Fibroblast of lung (primary cell): ENCODE data around the gene CTNNBIP1. TPM values are rescaled to one million over a fixed set of nuclear protein-coding genes. Genes with fewer than 3 reads are reported as not detected.

Experiments
- DNase-seq, 2 donors: peaks; one replicate each; pipeline versions ENCODE4 v3.0.0 to v3.0.0-alpha.2; 2010; ENCODE audit warnings: low read depth in 2 of 2
- H2AFZ ChIP-seq: 2 replicates; pipeline ENCODE4 v1.5.1; 2012; ENCODE audit warnings: low read length, control low read depth, inconsistent platforms
- H3K27ac ChIP-seq: 2 replicates; pipeline ENCODE4 v1.5.1; 2011; ENCODE audit warnings: low read length, control low read depth; ENCODE audit not compliant: insufficient read depth
- H3K27me3 ChIP-seq: 2 replicates; pipeline ENCODE4 v1.5.1; 2011; ENCODE audit warnings: mild to moderate bottlenecking, low read length; ENCODE audit not compliant: control insufficient read depth, insufficient read depth
- H3K36me3 ChIP-seq: 2 replicates; pipeline ENCODE4 v1.5.1; 2011; ENCODE audit warnings: low read length; ENCODE audit not compliant: control insufficient read depth, insufficient read depth
- H3K4me1 ChIP-seq: 2 replicates; pipeline ENCODE4 v1.5.1; 2011; ENCODE audit warnings: low read length; ENCODE audit not compliant: control insufficient read depth, insufficient read depth; ENCODE audit errors: extremely low read depth
- H3K4me2 ChIP-seq: 2 replicates; pipeline ENCODE4 v1.5.1; 2011; ENCODE audit warnings: low read length, control low read depth; ENCODE audit not compliant: insufficient read depth; ENCODE audit errors: extremely low read depth
- H3K4me3 ChIP-seq, 4 experiments: fragments of 200-600 bp in 1 of 4; sonication (generic) in 1 of 4; replicated peaks in 1 of 4; 2 replicates each; pipeline ENCODE4 v1.5.1; 2011 to 2016; ENCODE audit warnings: low read length in 4 of 4, low read depth in 3 of 4, mild to moderate bottlenecking in 3 of 4, control low read depth in 2 of 4, inconsistent platforms in 1 of 4, mixed read lengths in 1 of 4; ENCODE audit not compliant: insufficient read depth in 1 of 4; ENCODE audit errors: control extremely low read depth in 1 of 4
- H3K79me2 ChIP-seq: 2 replicates; pipeline ENCODE4 v1.5.1; 2012; ENCODE audit warnings: mild to moderate bottlenecking, low read length, inconsistent platforms; ENCODE audit not compliant: control insufficient read depth, insufficient read depth
- H3K9ac ChIP-seq: 2 replicates; pipeline ENCODE4 v1.5.1; 2011; ENCODE audit warnings: mild to moderate bottlenecking, low read length, control low read depth; ENCODE audit not compliant: insufficient read depth
- H3K9me3 ChIP-seq: 2 replicates; pipeline ENCODE4 v1.5.1; 2012; ENCODE audit warnings: low read depth, low read length; ENCODE audit not compliant: control insufficient read depth, insufficient read depth
- H4K20me1 ChIP-seq: 2 replicates; pipeline ENCODE4 v1.5.1; 2011; ENCODE audit warnings: low read length; ENCODE audit not compliant: control insufficient read depth, insufficient read depth; ENCODE audit errors: extremely low read depth
- EZH2 ChIP-seq: IDR thresholded peaks from 2 replicates; pipeline ENCODE4 v1.5.1; 2012; ENCODE audit warnings: low read length, control low read depth, mild to moderate bottlenecking; ENCODE audit errors: missing control alignments
- polyA plus RNA-seq, 2 donors: library from polyadenylated mRNA; depleted of rRNA in 1 of 2; stranded (reverse) in 1 of 2; unstranded in 1 of 2; fragments of >200 nt; gene quantifications; 2 replicates each; pipeline ENCODE4 v1.2.1, GENCODE V29; 2011 to 2012; ENCODE audit warnings: missing spikeins in 1 of 2
- total RNA-seq: library from RNA; depleted of rRNA; stranded (reverse); fragments of >200 nt; gene quantifications from 2 replicates; pipeline ENCODE4 v1.2.1, GENCODE V29; 2014
- TF ChIP-seq, protein P1 (sequence below), 2 donors: IDR thresholded peaks in 1 of 2; conservative IDR thresholded peaks in 1 of 2; 1 replicate in 1 of 2; 2 replicates in 1 of 2; pipeline ENCODE4 v1.5.1; 2011 to 2012; ENCODE audit warnings: low read length in 2 of 2, control low read depth in 1 of 2, inconsistent platforms in 1 of 2, low read depth in 1 of 2, mild to moderate bottlenecking in 1 of 2

Gene CTNNBIP1
- total and polyA plus RNA-seq, 2 donors (not counting 1 experiment from before 2014, with no cell fraction given) = 16.5 to 19.0 TPM

DNA sequence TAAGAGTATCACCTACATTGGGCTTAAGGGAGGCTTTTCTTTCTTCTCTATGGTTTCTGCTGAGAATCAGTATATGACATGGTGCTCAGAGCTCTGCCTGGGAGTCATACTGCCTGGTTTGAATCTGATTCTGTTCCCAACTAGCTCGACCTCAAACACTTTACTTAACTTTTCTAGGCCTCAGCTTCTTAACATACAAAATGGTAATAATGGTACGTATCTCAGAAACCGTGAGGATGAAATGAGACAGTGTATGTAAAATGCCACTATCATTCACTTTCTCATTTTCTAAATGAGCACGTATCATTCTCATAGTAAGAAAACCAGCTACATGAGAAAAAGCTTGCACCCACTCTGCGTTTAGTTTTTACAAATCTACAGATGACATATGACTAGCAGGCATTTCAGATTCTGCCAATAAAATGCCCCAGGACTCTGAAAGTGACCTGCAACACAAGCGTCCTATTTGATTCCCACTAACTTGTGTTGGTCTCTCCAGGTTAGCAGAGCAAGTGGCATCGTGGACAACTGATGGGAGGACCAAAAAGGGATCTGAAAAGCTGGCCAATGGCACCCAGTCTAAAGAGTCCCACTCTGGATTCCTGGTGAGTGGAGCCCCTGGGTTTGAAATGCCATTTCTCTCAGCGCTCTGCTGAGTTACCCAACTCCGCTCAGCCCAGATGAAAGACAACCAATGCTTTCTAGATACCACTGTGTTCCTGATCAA, 6.1 kb downstream of the CTNNBIP1 start:
- Histone ChIP-seq H3K9ac (no peak overlapping the region), H3K9me3 (no peaks in the 10 kb centered on the region), H2AFZ (no peak overlapping the region), H3K4me2 (no peak overlapping the region), H4K20me1 (no peaks in the 10 kb centered on the region), H3K36me3 (no peaks in the 10 kb centered on the region), H3K79me2 (no peaks in the 10 kb centered on the region), H3K27me3 (no peaks in the 10 kb centered on the region), H3K4me3 (no peak overlapping the region), H3K4me1 (peaks cover 1% of the 10 kb centered on the region), H3K27ac (no peak overlapping the region)
- TF ChIP-seq EZH2 = no peak
- TF ChIP-seq, protein P1, sequence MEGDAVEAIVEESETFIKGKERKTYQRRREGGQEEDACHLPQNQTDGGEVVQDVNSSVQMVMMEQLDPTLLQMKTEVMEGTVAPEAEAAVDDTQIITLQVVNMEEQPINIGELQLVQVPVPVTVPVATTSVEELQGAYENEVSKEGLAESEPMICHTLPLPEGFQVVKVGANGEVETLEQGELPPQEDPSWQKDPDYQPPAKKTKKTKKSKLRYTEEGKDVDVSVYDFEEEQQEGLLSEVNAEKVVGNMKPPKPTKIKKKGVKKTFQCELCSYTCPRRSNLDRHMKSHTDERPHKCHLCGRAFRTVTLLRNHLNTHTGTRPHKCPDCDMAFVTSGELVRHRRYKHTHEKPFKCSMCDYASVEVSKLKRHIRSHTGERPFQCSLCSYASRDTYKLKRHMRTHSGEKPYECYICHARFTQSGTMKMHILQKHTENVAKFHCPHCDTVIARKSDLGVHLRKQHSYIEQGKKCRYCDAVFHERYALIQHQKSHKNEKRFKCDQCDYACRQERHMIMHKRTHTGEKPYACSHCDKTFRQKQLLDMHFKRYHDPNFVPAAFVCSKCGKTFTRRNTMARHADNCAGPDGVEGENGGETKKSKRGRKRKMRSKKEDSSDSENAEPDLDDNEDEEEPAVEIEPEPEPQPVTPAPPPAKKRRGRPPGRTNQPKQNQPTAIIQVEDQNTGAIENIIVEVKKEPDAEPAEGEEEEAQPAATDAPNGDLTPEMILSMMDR (conservative IDR thresholded peaks at IDR 0.05 in 1 of 2, IDR thresholded peaks at IDR 0.05 in 1 of 2; ENCODE audit: low read depth in 1 of 2, low read length in 2 of 2) = no peak
- no peak for DNase-seq

GRCh38 chr1:9902060-9902452, 8.0 kb downstream of the CTNNBIP1 start:
- no peaks in the 10 kb centered on the region for H3K27me3 ChIP-seq
- H3K4me1 ChIP-seq = no peaks in the 10 kb centered on the region
- H3K4me3 ChIP-seq = no peak overlapping the region
- TF ChIP-seq EZH2 = no peak
- TF ChIP-seq, protein P1 (conservative IDR thresholded peaks at IDR 0.05 in 1 of 2, IDR thresholded peaks at IDR 0.05 in 1 of 2; ENCODE audit: low read depth in 1 of 2, low read length in 2 of 2) = no peak
- no peak overlapping the region for H2AFZ ChIP-seq
- H3K9me3 ChIP-seq = no peaks in the 10 kb centered on the region
- no peaks in the 10 kb centered on the region for H4K20me1 ChIP-seq
- no peaks in the 10 kb centered on the region for H3K36me3 ChIP-seq
- no peaks in the 10 kb centered on the region for H3K79me2 ChIP-seq
- H3K9ac ChIP-seq = no peak overlapping the region
- H3K4me2 ChIP-seq = no peak overlapping the region
- DNase-seq = no peak
- H3K27ac ChIP-seq = no peak overlapping the region

GRCh38 chr1:9901148-9902059, 8.7 kb downstream of the CTNNBIP1 start:
- no peaks in the 10 kb centered on the region for H3K4me1 ChIP-seq
- H3K9ac ChIP-seq = no peak overlapping the region
- no peak overlapping the region for H2AFZ ChIP-seq
- no peak overlapping the region for H3K4me2 ChIP-seq
- H4K20me1 ChIP-seq = no peaks in the 10 kb centered on the region
- H3K27ac ChIP-seq = no peak overlapping the region
- no peaks in the 10 kb centered on the region for H3K36me3 ChIP-seq
- no peak for DNase-seq
- H3K4me3 ChIP-seq = no peak overlapping the region
- no peaks in the 10 kb centered on the region for H3K79me2 ChIP-seq
- no peaks in the 10 kb centered on the region for H3K27me3 ChIP-seq
- no peak for TF ChIP-seq EZH2
- TF ChIP-seq, protein P1 (conservative IDR thresholded peaks at IDR 0.05 in 1 of 2, IDR thresholded peaks at IDR 0.05 in 1 of 2; ENCODE audit: low read depth in 1 of 2, low read length in 2 of 2) = no peak
- H3K9me3 ChIP-seq = no peaks in the 10 kb centered on the region
